HG03354 (cell line): ENCODE measurements around the gene SYNPO.

ENCODE experiments used
- ATAC-seq: cut with Tn5 transposase; IDR thresholded peaks from one replicate; pipeline ENCODE4 v1.9.1; 2021; ENCODE audit warnings: mild to moderate bottlenecking; ENCODE audit not compliant: unreplicated experiment, poor library complexity, severe bottlenecking

The SYNPO gene

DNA sequence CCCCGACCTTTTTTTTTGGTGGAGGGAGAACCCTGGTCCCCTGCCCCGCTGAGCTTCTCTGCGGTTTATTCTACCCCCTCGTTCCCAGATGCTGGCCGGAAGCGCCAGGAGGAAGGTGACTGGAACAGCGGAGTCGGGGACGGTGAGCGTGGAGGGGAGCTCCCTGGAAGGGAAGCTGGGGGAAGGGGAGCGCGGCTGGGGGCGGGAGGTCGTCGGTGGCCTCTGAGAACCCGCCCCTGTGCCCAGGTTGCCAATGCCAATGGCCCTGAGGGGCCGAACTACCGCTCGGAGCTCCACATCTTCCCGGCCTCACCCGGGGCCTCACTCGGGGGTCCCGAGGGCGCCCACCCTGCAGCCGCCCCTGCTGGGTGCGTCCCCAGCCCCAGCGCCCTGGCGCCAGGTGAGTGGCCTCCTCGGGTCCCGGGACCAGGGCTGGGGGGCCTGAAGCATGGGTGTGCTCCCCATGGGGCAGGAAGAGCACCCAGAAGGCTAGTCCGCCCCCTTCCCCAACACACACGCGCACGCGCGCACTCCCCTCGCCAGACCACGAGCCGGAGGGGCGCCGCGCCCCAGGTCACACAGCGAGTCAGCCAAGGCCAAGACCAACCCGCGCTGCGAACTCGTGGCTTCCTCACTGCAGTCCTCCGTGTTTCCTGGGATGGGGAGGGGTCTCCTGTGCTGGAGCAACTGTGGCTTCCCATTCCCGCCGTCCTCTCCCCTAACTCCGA is 31.2 kb downstream of the SYNPO start:
- ATAC-seq, result peak; percentile 40

DNA sequence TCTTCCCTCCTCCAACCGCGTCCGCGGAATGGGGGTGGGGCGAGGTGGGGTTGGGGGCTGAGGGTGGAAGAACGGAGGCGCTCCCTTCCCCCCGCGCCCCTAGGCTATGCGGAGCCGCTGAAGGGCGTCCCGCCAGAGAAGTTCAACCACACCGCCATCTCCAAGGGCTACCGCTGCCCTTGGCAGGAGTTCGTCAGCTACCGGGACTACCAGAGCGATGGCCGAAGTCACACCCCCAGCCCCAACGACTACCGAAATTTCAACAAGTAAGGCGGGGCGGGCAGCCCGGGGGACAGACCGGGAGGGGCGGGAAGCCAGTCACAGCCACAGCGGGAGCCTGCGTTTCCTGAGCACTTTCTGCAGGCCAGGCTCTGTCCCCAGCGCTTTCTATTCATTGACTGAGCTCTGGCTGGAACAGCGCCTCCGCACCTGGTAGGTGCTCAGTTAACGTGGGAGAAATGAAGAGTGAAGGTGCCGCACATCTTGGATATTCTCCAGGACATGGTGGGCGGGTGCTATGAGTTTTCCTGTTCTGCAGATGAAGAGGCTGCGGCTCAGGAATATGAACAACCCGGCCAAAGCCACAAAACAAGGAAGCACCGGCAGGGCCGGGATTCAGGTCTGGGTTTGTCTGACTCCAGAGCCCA is 31.9 kb downstream of the SYNPO start:
- peak; percentile 51 for ATAC-seq

DNA sequence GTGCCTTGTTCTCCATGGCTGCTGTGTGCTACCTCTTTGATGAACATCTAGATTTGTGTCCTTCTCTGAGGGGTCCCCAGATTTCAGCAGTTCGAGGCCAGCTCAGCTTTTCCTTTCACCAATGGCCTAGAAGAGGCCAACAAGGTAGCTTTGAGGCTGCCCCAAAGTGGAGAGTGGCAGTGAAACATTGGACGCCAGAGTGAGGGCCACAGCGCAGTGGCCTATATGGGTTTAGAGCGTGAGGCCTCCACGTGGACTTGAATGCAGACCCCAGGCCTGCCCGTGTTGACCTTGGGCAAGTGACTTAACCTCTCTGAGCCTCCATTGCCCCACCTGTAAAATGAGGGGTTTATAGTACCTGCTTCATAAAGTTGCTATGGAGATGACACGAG is 32.4 kb downstream of the SYNPO start:
- no peak for ATAC-seq

DNA sequence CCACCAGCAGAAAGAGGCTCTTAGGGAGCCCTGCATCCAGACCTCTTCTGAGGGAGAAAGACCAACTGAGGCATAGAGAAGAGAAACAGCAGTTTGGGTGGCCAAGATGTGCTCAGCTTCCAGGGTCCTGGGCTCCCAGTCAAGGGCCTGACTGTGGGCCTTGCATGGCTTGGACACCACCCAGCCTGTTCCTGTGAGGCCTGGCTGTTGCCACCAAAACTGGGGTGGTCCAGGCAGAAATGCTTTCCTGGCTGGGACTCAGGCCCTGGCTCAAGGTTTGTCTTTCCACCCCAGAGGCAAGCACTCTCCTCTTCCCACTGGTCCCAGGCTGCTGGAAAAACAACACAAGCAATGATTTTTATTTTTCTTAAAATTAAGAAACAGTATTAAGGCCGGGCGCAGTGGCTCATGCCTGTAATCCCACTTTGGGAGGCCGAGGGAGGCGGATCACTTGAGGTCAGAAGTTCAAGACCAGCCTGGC is 33.9 kb downstream of the SYNPO start:
- no peak for ATAC-seq

DNA sequence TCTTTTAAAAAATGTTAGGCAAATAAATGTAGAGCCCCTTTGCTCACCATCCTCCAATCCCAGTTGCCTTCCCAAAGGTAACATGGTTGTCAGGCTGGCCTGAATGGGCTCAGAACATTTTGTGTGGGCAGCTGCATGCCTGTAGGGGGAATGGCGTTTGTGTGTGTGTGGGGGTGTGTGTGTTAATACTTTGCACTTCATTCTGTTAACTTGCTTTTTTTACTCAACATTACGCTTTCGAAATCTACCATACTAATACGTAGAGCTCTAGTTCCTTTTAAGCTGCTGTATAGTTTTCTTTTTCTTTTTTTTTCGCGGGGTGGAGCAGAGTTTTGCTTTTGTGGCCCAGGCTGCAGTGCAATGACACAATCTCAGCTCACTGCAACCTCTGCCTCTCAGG is 34.6 kb downstream of the SYNPO start:
- no peak for ATAC-seq

DNA sequence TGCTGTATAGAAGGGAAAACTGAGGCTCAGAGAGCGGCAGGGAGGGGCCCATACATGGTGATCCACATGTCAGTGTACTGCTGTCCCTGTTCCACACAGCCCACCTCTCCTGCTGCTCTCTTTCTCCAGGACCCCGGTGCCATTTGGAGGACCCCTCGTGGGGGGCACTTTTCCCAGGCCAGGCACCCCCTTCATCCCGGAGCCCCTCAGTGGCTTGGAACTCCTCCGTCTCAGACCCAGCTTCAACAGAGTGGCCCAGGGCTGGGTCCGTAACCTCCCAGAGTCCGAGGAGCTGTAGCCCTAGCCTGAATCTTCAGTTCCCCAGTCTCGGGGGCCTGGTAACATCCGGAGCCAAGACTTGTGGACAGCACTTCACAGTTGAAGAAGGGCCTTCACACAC is 36.1 kb downstream of the SYNPO start:
- no peak for ATAC-seq

DNA sequence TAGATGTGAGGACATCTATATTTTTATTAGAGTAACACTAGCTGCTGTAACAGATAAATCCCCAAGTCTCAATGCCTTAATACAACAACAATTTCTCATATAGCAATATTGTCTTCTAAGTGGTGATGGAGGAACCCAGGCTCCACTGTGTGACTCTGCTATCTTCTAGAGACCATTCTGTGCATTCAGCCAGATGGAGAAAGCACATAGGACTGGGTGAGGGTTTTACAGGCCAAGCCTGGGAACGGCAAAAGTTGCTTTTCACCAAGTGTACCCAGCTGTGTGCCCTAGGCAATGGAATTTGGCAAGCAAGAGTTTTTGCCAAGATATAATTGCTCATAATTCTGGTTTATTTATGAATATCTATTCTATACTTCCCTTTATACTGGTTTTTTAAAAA is 48.7 kb downstream of the SYNPO start:
- ATAC-seq, result no peak

DNA sequence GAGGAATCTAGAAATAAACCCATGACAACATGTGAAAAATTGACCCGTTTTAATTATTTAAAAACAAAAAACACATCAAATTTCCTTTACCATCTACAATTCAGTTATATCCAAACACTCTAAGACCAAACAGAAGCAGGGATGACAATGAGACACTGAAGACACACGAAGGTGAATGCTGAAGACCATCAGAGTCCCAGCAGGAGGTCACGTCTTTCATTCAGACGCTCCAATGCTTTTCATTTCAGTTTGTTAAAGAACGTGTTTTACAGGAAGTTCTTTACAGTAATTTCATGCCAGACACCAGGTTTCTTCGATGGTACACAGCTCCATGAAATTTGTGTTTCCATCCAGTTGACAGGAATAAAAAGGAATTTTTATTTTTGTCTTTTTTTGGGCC is 50.3 kb downstream of the SYNPO start:
- no peak for ATAC-seq

DNA sequence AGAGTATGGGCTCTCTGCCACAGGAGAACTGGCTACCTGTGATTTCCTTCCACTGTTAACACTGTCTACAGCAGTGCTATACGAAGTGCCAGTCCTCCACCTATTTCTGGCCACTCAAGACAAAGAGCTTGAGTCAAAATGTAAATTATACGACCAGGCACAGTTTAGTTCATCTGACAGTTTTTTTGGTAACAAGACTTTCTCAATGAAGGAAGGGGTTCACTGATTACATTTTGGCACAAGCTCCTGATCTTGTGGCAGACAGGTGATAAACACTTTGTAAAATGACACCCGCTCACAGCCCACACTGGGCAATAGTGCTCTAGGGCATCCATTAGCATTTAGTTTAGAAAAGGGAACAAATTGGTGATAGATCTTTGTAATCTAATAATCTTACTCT is 51.8 kb downstream of the SYNPO start:
- no peak for ATAC-seq

DNA sequence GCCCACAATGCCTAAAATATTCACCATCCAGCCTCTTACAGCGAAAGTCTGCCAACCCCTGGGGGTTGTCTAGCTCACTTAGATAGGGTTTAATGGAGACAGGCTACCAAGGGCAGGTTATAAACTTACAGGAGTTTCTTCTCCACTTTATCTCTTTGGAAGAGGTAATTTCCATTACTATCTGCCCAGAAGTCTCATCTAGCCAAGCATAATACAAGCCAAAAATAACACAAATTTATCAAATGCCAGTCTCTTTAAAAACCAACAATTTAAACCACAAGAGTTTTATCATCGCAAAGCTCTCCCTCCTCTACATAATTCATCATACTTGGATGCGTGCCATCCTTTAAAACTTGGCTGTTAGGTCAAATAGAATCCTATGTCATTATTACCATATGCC is 54.2 kb downstream of the SYNPO start:
- ATAC-seq, result no peak

DNA sequence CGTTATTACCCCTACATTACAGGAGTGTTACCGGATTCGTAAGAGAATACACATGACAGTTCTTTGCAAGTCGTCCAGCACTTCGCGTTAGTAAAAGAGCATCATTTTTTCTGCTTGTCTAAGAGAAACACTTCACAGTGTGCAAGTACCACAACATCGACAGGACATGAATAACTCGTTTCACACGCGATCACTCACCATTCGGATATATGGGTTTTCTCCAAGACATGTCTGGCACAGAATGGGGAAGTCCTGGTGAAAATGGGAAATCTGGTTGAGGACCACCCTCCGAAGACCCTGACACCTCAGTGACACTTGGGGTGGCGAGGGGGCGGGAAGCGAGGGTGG is 59.8 kb downstream of the SYNPO start:
- ATAC-seq, result peak; percentile 15

DNA sequence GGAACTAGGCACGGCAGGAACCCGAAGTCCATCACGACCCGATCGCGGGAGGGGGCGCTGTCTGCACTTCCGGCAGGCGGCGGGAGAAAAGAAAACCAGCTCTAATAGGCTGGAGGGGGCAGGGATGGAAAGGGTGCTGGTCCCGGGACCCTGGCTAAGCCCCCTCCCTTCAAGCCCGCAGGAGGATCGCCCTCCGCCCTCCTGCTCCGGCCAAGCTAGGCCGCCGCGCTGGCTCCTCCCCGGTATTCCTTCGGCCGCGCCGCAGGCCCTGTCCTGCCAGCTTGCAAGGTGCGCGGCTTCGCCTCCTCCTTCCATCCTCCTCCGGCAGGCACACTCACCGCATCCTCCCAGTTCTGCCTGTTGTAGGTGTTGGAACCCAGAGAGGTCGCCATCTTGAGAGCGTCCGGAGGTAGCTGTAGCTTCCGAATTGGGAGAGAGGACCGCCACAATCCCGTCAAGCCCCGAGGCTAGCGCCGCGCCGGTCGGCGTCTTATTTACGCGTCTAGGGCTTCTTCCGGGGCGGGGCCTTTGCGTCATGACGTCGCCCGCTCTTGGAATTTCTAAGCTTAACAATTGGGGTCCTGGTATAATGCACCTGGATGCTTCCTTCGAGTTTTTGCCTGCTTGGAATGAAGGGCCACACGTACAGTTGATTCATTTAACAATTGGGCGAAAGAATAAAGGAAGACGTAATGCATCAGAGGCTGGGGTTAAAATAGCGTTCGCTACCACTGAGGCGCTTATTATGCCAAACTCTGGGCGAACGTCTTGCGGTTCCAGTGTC is 60.3 kb downstream of the SYNPO start, which contains the start of gene RBM22:
TSS of gene RBM22 (minus strand) at position 469 of the 784 bp plus-strand sequence. CDS start at position 392, 77 bp downstream.
- ATAC-seq, result peak; percentile 98

DNA sequence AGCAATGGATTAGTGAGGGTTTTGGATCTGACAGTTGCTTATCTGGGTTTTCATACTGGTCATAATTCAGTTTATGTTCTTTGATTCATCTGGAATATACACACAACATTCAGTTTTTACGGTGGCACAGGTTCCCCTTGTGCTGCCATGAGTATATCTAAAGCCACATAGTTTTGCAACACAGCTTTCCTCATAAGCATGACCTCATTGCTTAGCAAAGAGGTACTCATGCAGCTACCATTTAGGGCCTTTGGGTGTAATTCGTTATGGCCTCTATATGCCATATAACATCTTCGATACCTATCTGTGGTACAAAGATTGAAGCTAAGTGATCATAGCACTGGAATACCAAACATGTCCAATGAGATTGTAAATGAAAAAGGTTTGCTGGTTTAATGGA is 63.3 kb downstream of the SYNPO start:
- ATAC-seq, result no peak

DNA sequence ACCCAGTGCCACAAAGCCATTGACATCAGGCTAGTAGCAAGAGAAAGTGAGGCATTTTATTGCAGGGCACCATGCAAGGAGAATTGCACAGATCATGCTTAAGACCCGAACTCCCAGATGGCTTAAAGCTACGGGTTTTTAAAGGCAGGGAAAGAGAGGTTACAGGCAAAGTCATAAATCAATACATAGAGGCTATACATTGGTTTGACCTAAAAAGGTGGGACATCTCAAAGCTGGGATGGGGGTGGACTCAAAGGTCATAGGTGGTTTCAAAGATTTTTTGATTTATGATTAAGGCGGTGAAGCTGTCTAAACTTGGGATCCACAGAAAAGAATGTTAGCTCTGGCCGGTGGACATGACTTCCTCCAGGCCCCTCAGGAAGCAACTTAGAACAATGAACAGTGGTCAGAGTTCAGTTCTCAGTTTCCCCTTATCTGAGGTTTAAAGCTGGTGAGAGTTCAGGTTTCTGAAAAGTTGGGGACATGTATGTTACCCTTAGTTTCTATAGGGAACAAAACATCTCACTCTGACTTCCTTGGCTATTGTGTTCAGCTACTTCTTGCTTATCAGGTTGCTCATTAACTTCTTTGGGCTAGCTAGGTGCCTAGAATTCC is 66.4 kb downstream of the SYNPO start:
- ATAC-seq, result no peak
